GM18868 (cell line): ENCODE measurements around the gene GABRA5.
"Not testable (repeated sequence)": the region's sequence is repeated elsewhere in the genome, so short reads cannot be mapped to it uniquely, and the experiment has no call there.

Experiments
- ATAC-seq: cut with Tn5 transposase; IDR thresholded peaks from one replicate; pipeline ENCODE4 v1.9.1; 2021; ENCODE audit warnings: mild to moderate bottlenecking, moderate library complexity; ENCODE audit not compliant: unreplicated experiment

GABRA5 gene

GRCh38 chr15:26866298-26867199 is at the start of gene GABRA5:
GABRA5 (plus strand) TSS chr15:26867062; CDS start chr15:26869249, 2,187 bp downstream.
- ATAC-seq: no peak

- ATAC-seq: not testable (repeated sequence)
Observed at GRCh38 chr15:26831191-26831590, 35.7 kb upstream of the GABRA5 start.

GRCh38 chr15:26831951-26832350 is 34.9 kb upstream of the GABRA5 start:
- ATAC-seq: no peak

GRCh38 chr15:26838742-26839460 is 28.0 kb upstream of the GABRA5 start:
- no peak for ATAC-seq

- no peak for ATAC-seq
Observed at GRCh38 chr15:26841514-26841913, 25.3 kb upstream of the GABRA5 start.

GRCh38 chr15:26841941-26842340 is 24.9 kb upstream of the GABRA5 start:
- ATAC-seq: no peak

- ATAC-seq: no peak
Observed at GRCh38 chr15:26842391-26842790, 24.5 kb upstream of the GABRA5 start.

GRCh38 chr15:26844901-26845300 is 22.0 kb upstream of the GABRA5 start:
- ATAC-seq: no peak

GRCh38 chr15:26848498-26848897 is 18.4 kb upstream of the GABRA5 start:
- no peak for ATAC-seq

GRCh38 chr15:26850161-26850560 is 16.7 kb upstream of the GABRA5 start:
- ATAC-seq: no peak

GRCh38 chr15:26852980-26853379 is 13.9 kb upstream of the GABRA5 start:
- ATAC-seq: no peak

- no peak for ATAC-seq
Observed at GRCh38 chr15:26854435-26854834, 12.4 kb upstream of the GABRA5 start.

GRCh38 chr15:26864664-26865191 is 2.1 kb upstream of the GABRA5 start:
- no peak for ATAC-seq

GRCh38 chr15:26867200-26868007 is 542 bp downstream of the GABRA5 start:
- no peak for ATAC-seq

GRCh38 chr15:26868029-26868685 is 1.3 kb downstream of the GABRA5 start:
- no peak for ATAC-seq

- ATAC-seq: no peak
Observed at GRCh38 chr15:26869628-26870027, 2.8 kb downstream of the GABRA5 start.

- no peak for ATAC-seq
Observed at GRCh38 chr15:26870346-26870745, 3.5 kb downstream of the GABRA5 start.

GRCh38 chr15:26872206-26872605 is 5.3 kb downstream of the GABRA5 start:
- no peak for ATAC-seq

GRCh38 chr15:26873846-26874245 is 7.0 kb downstream of the GABRA5 start:
- ATAC-seq: no peak

- no peak for ATAC-seq
Observed at GRCh38 chr15:26874774-26875475, 8.1 kb downstream of the GABRA5 start.
